Upper lobe of left lung (tissue), 6 donors: Measurements from ENCODE around the gene BPIFB4. TPM values are rescaled to one million over a fixed set of nuclear protein-coding genes. Genes with fewer than 3 reads are reported as not detected.

ENCODE experiments used
- ATAC-seq, 2 donors: fragments of 200-7000 bp; cut with Tn5 transposase; one replicate each; pipeline ENCODE4 v1.9.1; 2022; ENCODE audit warnings: mild to moderate bottlenecking in 2 of 2, moderate library complexity in 2 of 2; ENCODE audit not compliant: low FRiP score in 2 of 2
- DNase-seq, 2 donors: peaks; one replicate each; pipeline ENCODE4 v3.0.0-alpha.2; 2019 to 2020
- H3K27ac ChIP-seq, 4 donors: fragments of 200-600 bp; sonication (generic); one replicate each; pipeline ENCODE4 v1.5.1; 2016 to 2019
- H3K27me3 ChIP-seq, 4 donors: fragments of 200-600 bp; sonication (generic); one replicate each; pipeline ENCODE4 v1.5.1; 2017 to 2019
- H3K36me3 ChIP-seq, 4 donors: fragments of 200-600 bp; sonication (generic); one replicate each; pipeline ENCODE4 v1.5.1; 2016 to 2019
- H3K4me1 ChIP-seq, 4 donors: fragments of 200-600 bp; sonication (generic); one replicate each; pipeline ENCODE4 v1.5.1; 2018 to 2019
- H3K4me3 ChIP-seq, 4 donors: fragments of 200-600 bp; sonication (generic); one replicate each; pipeline ENCODE4 v1.5.1; 2017 to 2019; ENCODE audit warnings: mild to moderate bottlenecking in 2 of 4, moderate library complexity in 1 of 4
- H3K9me3 ChIP-seq, 4 donors: fragments of 200-600 bp; sonication (generic); one replicate each; pipeline ENCODE4 v1.5.1; 2018 to 2019
- CTCF ChIP-seq, 6 experiments: fragments of 450-650 bp in 4 of 6; fragments of 200-600 bp in 2 of 6; sonication (generic) in 2 of 6; IDR thresholded peaks; one replicate each; pipeline ENCODE4 v1.5.1; 2016 to 2019; ENCODE audit warnings: antibody characterized with exemption in 6 of 6
- EP300 ChIP-seq, 4 donors: sonication (generic); formaldehyde crosslinking; IDR thresholded peaks; one replicate each; pipeline ENCODE4 v1.5.1; 2017; ENCODE audit warnings: antibody characterized with exemption in 4 of 4, control low read depth in 2 of 4
- POLR2A ChIP-seq, 4 donors: fragments of 450-650 bp; IDR thresholded peaks; one replicate each; pipeline ENCODE4 v1.5.1; 2016 to 2017; ENCODE audit warnings: antibody characterized with exemption in 4 of 4, mild to moderate bottlenecking in 2 of 4
- POLR2AphosphoS5 ChIP-seq, 2 donors: sonication (generic); formaldehyde crosslinking; IDR thresholded peaks; one replicate each; pipeline ENCODE4 v1.5.1; 2017; ENCODE audit warnings: antibody characterized with exemption in 2 of 2
- WGBS, 2 donors: methylation state at CpG; one replicate each; pipeline ENCODE4 v1.1.5; 2017 to 2018; 5-methylcytosine and 5-hydroxymethylcytosine counted together
- total RNA-seq, 6 donors: library from RNA; depleted of rRNA in 4 of 6; stranded (reverse); fragments of >200 nt in 4 of 6; gene quantifications; one replicate each; pipeline versions ENCODE4 v1.1.0 to v1.2.1, GENCODE V29; 2016 to 2021
- donor health status: DM: no; HTN: no; CAD: no; lungs with moderate emphysema.
- donor health status: DM: no; HTN: yes; CAD: no; lungs with severe emphysema.

The BPIFB4 gene
- total RNA-seq = not detected

- WGBS, 2 donors = 84 to 100% methylated on average over 1 to 2 of the region's 2 CpGs
- DNase-seq = no peak
- Histone ChIP-seq H3K9me3 (no peaks in the 10 kb centered on the region), H3K4me1 (no peaks in the 10 kb centered on the region), H3K27ac (no peak within 1 kb of the TSS), H3K4me3 (no peak within 1 kb of the TSS), H3K36me3 (no peaks in the 10 kb centered on the region), H3K27me3 (no peaks in the 10 kb centered on the region)
- TF ChIP-seq EP300 (IDR thresholded peaks at IDR 0.05) (no peak), CTCF (IDR thresholded peaks at IDR 0.05) (no peak), POLR2AphosphoS5 (IDR thresholded peaks at IDR 0.05) (no peak), POLR2A (IDR thresholded peaks at IDR 0.05) (no peak)
- ATAC-seq = no peak
Measured at GRCh38 chr20:33079259-33079658, at the start of gene BPIFB4. Gene BPIFB4, plus strand, starts transcription at chr20:33079643. Its CDS starts 1,884 bp downstream, at chr20:33081527.

GRCh38 chr20:33030076-33030475, 49.4 kb upstream of the BPIFB4 start:
- no peak for ATAC-seq
- Histone ChIP-seq H3K27me3 (no peaks in the 10 kb centered on the region), H3K4me1 (no peaks in the 10 kb centered on the region), H3K9me3 (no peaks in the 10 kb centered on the region), H3K4me3 (no peak overlapping the region), H3K36me3 (no peaks in the 10 kb centered on the region), H3K27ac (no peak overlapping the region)
- DNase-seq = no peak
- TF ChIP-seq POLR2AphosphoS5 (IDR thresholded peaks at IDR 0.05) (no peak), EP300 (IDR thresholded peaks at IDR 0.05) (no peak), POLR2A (IDR thresholded peaks at IDR 0.05) (no peak), CTCF (IDR thresholded peaks at IDR 0.05) (no peak)
- 76 to 84% methylated on average over 9 of the region's 9 CpGs for WGBS, 2 donors

- Histone ChIP-seq H3K36me3 (no peaks in the 10 kb centered on the region), H3K9me3 (no peaks in the 10 kb centered on the region), H3K4me3 (no peak overlapping the region), H3K4me1 (no peaks in the 10 kb centered on the region), H3K27me3 (no peaks in the 10 kb centered on the region), H3K27ac (no peak overlapping the region)
- TF ChIP-seq POLR2A (IDR thresholded peaks at IDR 0.05) (no peak), CTCF (IDR thresholded peaks at IDR 0.05) (no peak), POLR2AphosphoS5 (IDR thresholded peaks at IDR 0.05) (no peak), EP300 (IDR thresholded peaks at IDR 0.05) (no peak)
- WGBS, 2 donors = 85 to 89% methylated on average over 6 of the region's 6 CpGs
- DNase-seq (no peak), ATAC-seq (no peak)
Measured at GRCh38 chr20:33030569-33030968, 48.9 kb upstream of the BPIFB4 start.

- DNase-seq = no peak
- TF ChIP-seq CTCF (IDR thresholded peaks at IDR 0.05) = no peak
- no peak for TF ChIP-seq POLR2A (IDR thresholded peaks at IDR 0.05)
- no peak for TF ChIP-seq EP300 (IDR thresholded peaks at IDR 0.05)
- no peak for TF ChIP-seq POLR2AphosphoS5 (IDR thresholded peaks at IDR 0.05)
Measured at GRCh38 chr20:33031531-33031930, 47.9 kb upstream of the BPIFB4 start, which contains the start of gene BPIFB6. Gene BPIFB6, plus strand, starts transcription at chr20:33031648. Its CDS starts 0 bp downstream, at chr20:33031648.

GRCh38 chr20:33032555-33032954, 46.9 kb upstream of the BPIFB4 start:
- Histone ChIP-seq H3K4me1 (no peaks in the 10 kb centered on the region), H3K27ac (no peak overlapping the region), H3K27me3 (no peaks in the 10 kb centered on the region), H3K4me3 (no peak overlapping the region), H3K9me3 (no peaks in the 10 kb centered on the region), H3K36me3 (no peaks in the 10 kb centered on the region)
- 78 to 83% methylated on average over 6 of the region's 6 CpGs for WGBS, 2 donors
- TF ChIP-seq EP300 (IDR thresholded peaks at IDR 0.05) (no peak), POLR2A (IDR thresholded peaks at IDR 0.05) (no peak), CTCF (IDR thresholded peaks at IDR 0.05) (no peak), POLR2AphosphoS5 (IDR thresholded peaks at IDR 0.05) (no peak)
- ATAC-seq (no peak), DNase-seq (no peak)

More at GRCh38 chr20:33031531-33031930, 47.9 kb upstream of the BPIFB4 start, which contains the start of gene BPIFB6:
- Histone ChIP-seq H3K4me1 (no peaks in the 10 kb centered on the region), H3K27me3 (no peaks in the 10 kb centered on the region), H3K27ac (no peak within 1 kb of the TSS), H3K4me3 (no peak within 1 kb of the TSS), H3K9me3 (no peaks in the 10 kb centered on the region), H3K36me3 (no peaks in the 10 kb centered on the region)
- WGBS, 2 donors = 79 to 93% methylated on average over 4 to 9 of the region's 10 CpGs
- ATAC-seq = no peak
